Retinal pigment epithelial cell (primary cell): ENCODE data around the gene SLC25A51.

Experiments
- DNase-seq: peaks from one replicate; pipeline ENCODE4 v3.0.0-alpha.2; 2010; ENCODE audit warnings: low read depth
- H3K4me3 ChIP-seq: 2 replicates; pipeline ENCODE4 v1.5.1; 2011; ENCODE audit warnings: mild to moderate bottlenecking, low read length, control low read depth, moderate library complexity
- CTCF ChIP-seq: conservative IDR thresholded peaks from 2 replicates; pipeline ENCODE4 v1.5.1; 2011; ENCODE audit warnings: low read depth, low read length, control low read depth, inconsistent platforms

SLC25A51 gene

GRCh38 chr9:37927601-37928551 is 23.9 kb upstream of the SLC25A51 start:
- no peak for DNase-seq

GRCh38 chr9:37927132-37927531 is 23.2 kb upstream of the SLC25A51 start:
- H3K4me3 ChIP-seq: no peak overlapping the region
- no peak for DNase-seq
- no peak for TF ChIP-seq CTCF

More at GRCh38 chr9:37927601-37928551, 23.9 kb upstream of the SLC25A51 start:
- no peak overlapping the region for H3K4me3 ChIP-seq
- no peak for TF ChIP-seq CTCF

DNA sequence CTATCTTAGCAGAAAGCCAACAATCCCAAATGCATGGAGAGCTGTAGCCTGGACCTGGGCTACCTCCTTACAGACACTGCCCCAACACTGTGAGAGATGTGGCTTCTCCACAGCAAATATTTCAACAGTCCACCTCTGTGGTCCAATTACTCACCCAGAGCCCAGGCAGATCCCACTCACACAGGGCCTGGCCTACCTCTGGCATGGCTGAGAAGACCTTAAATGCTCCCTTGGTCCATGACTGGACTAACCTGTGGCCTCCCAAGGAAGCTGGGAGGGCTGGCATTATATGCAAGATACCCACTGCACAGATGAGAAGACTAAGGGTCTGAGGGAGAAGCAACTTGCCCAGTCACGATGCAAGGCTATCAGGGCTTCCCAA is 22.8 kb upstream of the SLC25A51 start:
- no peak for TF ChIP-seq CTCF
- H3K4me3 ChIP-seq: no peak overlapping the region
- no peak for DNase-seq

GRCh38 chr9:37925786-37926736 is 22.1 kb upstream of the SLC25A51 start:
- DNase-seq: no peak
- H3K4me3 ChIP-seq: no peak overlapping the region
- no peak for TF ChIP-seq CTCF

GRCh38 chr9:37925006-37925405 is 21.1 kb upstream of the SLC25A51 start:
- H3K4me3 ChIP-seq: no peak overlapping the region
- TF ChIP-seq CTCF: no peak
- no peak for DNase-seq

GRCh38 chr9:37924538-37924937 is 20.6 kb upstream of the SLC25A51 start:
- H3K4me3 ChIP-seq: no peak overlapping the region
- no peak for TF ChIP-seq CTCF
- no peak for DNase-seq
